ENCODE results near the gene GIPR. TPM values are rescaled to one million over a fixed set of nuclear protein-coding genes. Genes with fewer than 3 reads are reported as not detected.

Gene GIPR
- total and polyA plus RNA-seq, 2 of the 13 experiments (the other 11 are each of a cell fraction or from before 2014, with no cell fraction given), result 0.15 to 1.2 TPM

DNA sequence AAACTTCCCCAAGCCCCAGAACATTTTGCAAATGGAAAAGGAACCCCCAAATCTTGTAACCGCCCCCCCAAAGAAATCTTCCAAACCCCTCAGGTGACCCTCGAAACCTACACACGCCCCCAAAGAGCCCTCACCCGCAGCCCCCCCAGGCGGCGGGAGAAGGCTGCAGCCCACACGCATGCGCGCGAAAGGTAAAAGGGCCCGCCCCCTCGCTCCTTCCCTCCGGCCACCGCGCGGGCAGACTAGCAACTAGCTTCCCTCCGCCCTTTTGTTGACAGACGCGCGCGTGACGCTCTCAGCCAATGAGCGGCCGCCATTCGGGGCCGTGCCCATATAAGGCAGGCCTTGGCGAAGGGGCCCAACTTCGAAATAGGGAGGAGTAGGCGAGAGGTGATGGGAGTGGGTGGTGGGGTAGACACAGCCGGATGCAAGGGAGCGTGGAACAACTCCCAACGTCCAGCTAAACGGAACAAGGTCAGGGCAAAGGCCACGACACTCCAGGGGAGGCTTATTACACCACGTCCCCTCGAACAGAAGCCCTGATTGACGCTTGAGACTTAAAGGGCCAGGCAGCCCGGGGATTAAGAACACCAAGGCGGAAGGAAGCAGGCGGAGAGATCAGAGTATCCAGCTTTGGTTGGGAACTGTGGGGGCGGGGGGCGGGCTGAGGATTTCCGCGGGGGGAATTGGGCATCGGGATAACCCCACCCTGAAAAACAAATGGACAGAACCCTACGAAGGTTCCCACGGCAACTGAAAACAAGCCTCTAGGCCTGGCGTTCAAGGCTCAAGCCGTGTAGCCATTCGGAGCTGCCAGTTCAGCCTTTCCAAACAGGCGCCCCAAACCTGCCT lies 49.3 kb downstream of the GIPR start (continued):
- TF ChIP-seq GFI1 (CRISPR knock-in tag; IDR thresholded peaks at IDR 0.05; ENCODE audit: borderline replicate concordance) (peak; percentile 82), ZNF431 (CRISPR knock-in tag; IDR thresholded peaks at IDR 0.05; ENCODE audit: borderline replicate concordance, low read depth) (peak; percentile 58; the same call in 1 of the 2 replicates), YEATS4 (CRISPR knock-in tag; IDR thresholded peaks at IDR 0.05; ENCODE audit: borderline replicate concordance) (peak; percentile 39; the same call in 1 of the 2 replicates), RXRB (CRISPR knock-in tag; IDR thresholded peaks at IDR 0.05; ENCODE audit: borderline replicate concordance) (peak; percentile 95), EP300 (IDR thresholded peaks at IDR 0.05; ENCODE audit: low read depth in 2 of 2, low read length in 2 of 2) (peak in 1 of 2 experiments; percentile 66; a peak in 2 of 4 replicates), EP300 (CRISPR knock-in tag; IDR thresholded peaks at IDR 0.05; ENCODE audit: borderline replicate concordance) (peak; percentile 59; the same call in 1 of the 2 replicates), ZBTB8A (CRISPR knock-in tag; IDR thresholded peaks at IDR 0.05; ENCODE audit: borderline replicate concordance, low read depth) (no peak), TCF7 (IDR thresholded peaks at IDR 0.05; ENCODE audit: low read depth) (peak; percentile 69), BRD4 (CRISPR knock-in tag; IDR thresholded peaks at IDR 0.05) (no peak), ZNF136 (CRISPR knock-in tag; IDR thresholded peaks at IDR 0.05; ENCODE audit: low read depth) (0 out of 2 replicates have a peak, but pooled peaks have one; percentile 34), ZNF616 (CRISPR knock-in tag; IDR thresholded peaks at IDR 0.05; ENCODE audit: low read depth) (no peak), THAP11 (CRISPR knock-in tag; IDR thresholded peaks at IDR 0.05) (peak; percentile 92), ZNF670 (CRISPR knock-in tag; IDR thresholded peaks at IDR 0.05; ENCODE audit: borderline replicate concordance) (peak; percentile 51)
- TF ChIP-seq, protein P1, sequence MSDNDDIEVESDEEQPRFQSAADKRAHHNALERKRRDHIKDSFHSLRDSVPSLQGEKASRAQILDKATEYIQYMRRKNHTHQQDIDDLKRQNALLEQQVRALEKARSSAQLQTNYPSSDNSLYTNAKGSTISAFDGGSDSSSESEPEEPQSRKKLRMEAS (IDR thresholded peaks at IDR 0.05), result peak; percentile 77
- TF ChIP-seq, protein P2, sequence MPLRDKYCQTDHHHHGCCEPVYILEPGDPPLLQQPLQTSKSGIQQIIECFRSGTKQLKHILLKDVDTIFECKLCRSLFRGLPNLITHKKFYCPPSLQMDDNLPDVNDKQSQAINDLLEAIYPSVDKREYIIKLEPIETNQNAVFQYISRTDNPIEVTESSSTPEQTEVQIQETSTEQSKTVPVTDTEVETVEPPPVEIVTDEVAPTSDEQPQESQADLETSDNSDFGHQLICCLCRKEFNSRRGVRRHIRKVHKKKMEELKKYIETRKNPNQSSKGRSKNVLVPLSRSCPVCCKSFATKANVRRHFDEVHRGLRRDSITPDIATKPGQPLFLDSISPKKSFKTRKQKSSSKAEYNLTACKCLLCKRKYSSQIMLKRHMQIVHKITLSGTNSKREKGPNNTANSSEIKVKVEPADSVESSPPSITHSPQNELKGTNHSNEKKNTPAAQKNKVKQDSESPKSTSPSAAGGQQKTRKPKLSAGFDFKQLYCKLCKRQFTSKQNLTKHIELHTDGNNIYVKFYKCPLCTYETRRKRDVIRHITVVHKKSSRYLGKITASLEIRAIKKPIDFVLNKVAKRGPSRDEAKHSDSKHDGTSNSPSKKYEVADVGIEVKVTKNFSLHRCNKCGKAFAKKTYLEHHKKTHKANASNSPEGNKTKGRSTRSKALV (CRISPR knock-in tag; IDR thresholded peaks at IDR 0.05), result peak; percentile 38; the same call in 1 of the 2 replicates
- TF ChIP-seq, protein P3, sequence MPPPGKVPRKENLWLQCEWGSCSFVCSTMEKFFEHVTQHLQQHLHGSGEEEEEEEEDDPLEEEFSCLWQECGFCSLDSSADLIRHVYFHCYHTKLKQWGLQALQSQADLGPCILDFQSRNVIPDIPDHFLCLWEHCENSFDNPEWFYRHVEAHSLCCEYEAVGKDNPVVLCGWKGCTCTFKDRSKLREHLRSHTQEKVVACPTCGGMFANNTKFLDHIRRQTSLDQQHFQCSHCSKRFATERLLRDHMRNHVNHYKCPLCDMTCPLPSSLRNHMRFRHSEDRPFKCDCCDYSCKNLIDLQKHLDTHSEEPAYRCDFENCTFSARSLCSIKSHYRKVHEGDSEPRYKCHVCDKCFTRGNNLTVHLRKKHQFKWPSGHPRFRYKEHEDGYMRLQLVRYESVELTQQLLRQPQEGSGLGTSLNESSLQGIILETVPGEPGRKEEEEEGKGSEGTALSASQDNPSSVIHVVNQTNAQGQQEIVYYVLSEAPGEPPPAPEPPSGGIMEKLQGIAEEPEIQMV (CRISPR knock-in tag; IDR thresholded peaks at IDR 0.05; ENCODE audit: low read depth), result 0 out of 2 replicates have a peak, but pooled peaks have one; percentile 29
- TF ChIP-seq, protein P4, sequence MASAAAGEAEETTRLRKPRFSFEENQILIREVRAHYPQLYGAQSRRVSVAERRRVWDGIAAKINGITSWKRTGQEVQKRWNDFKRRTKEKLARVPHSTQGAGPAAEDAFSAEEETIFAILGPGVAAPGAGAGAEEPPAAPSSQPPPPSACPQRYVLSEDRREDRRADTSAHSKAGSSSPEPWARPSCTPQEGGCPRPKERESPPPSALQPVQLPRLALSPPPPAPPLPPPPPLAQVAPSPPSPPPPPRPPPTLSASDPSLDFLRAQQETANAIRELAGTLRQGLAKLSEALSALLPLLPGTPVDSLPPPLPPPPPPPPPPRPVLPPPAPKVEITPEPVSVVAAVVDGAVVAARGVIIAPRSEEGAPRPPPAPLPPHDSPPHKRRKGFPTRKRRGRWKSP (CRISPR knock-in tag; IDR thresholded peaks at IDR 0.05), result peak; percentile 49; the same call in 1 of the 2 replicates
- TF ChIP-seq, protein P5, sequence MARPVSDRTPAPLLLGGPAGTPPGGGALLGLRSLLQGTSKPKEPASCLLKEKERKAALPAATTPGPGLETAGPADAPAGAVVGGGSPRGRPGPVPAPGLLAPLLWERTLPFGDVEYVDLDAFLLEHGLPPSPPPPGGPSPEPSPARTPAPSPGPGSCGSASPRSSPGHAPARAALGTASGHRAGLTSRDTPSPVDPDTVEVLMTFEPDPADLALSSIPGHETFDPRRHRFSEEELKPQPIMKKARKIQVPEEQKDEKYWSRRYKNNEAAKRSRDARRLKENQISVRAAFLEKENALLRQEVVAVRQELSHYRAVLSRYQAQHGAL (CRISPR knock-in tag; IDR thresholded peaks at IDR 0.05; ENCODE audit: not compliant biosample characterization), result peak; percentile 25
- TF ChIP-seq, protein P6, sequence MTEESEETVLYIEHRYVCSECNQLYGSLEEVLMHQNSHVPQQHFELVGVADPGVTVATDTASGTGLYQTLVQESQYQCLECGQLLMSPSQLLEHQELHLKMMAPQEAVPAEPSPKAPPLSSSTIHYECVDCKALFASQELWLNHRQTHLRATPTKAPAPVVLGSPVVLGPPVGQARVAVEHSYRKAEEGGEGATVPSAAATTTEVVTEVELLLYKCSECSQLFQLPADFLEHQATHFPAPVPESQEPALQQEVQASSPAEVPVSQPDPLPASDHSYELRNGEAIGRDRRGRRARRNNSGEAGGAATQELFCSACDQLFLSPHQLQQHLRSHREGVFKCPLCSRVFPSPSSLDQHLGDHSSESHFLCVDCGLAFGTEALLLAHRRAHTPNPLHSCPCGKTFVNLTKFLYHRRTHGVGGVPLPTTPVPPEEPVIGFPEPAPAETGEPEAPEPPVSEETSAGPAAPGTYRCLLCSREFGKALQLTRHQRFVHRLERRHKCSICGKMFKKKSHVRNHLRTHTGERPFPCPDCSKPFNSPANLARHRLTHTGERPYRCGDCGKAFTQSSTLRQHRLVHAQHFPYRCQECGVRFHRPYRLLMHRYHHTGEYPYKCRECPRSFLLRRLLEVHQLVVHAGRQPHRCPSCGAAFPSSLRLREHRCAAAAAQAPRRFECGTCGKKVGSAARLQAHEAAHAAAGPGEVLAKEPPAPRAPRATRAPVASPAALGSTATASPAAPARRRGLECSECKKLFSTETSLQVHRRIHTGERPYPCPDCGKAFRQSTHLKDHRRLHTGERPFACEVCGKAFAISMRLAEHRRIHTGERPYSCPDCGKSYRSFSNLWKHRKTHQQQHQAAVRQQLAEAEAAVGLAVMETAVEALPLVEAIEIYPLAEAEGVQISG (CRISPR knock-in tag; IDR thresholded peaks at IDR 0.05), result peak; percentile 89
